Heart left ventricle (tissue), 13 donors: ENCODE data around the gene SLC16A11.

Experiments used
- POLR2A ChIP-seq, 2 donors: fragments of 450-650 bp; IDR thresholded peaks; one replicate each; pipeline ENCODE4 v1.6.1; 2017; ENCODE audit warnings: antibody characterized with exemption in 2 of 2, mild to moderate bottlenecking in 2 of 2, moderate library complexity in 2 of 2
- TF ChIP-seq, protein P1 (sequence below), 12 donors: fragments of 200-600 bp; sonication (generic) in 4 of 12; IDR thresholded peaks; one replicate each; pipeline versions ENCODE4 v1.5.0 to v1.8.0; 2018 to 2022; ENCODE audit warnings: antibody characterized with exemption in 12 of 12, mild to moderate bottlenecking in 5 of 12
- donor health status: ischemic (EF 13 %, LVEDD 7.1; RV severe dilation, severe dysfunction).
- donor health status: DM: no; HTN: yes; CAD: no.
- donor health status: DM: no; HTN: no; CAD: no.
- donor health status: ischemic (EF 25% LVEDD 6.9; RV normal size, moderate dysfunction).
- donor health status: ischemic (EF 25% LVEDD 5.7; RV mildly dilated, moderate dysfunction).
- donor health status: ischemic (EF 35%, LVEDD 5.7; RV mildly dilated, moderate dysfunction).
- donor health status: nonischemic (EF 11% LVEDD 7.7; RV severe dilation, severe dysfunction).
- donor health status: DM: yes; HTN: yes; CAD: no.
- donor health status: PGD.
- donor health status: ischemic (EF 29% LVEDD 5.4; RV normal size, mild dysfunction).
- donor health status: nonischemic (EF 23%, LVEDD 6.1; RV moderate dilation, normal function).

- no peak for TF ChIP-seq POLR2A (IDR thresholded peaks at IDR 0.05)
- TF ChIP-seq, protein P1, sequence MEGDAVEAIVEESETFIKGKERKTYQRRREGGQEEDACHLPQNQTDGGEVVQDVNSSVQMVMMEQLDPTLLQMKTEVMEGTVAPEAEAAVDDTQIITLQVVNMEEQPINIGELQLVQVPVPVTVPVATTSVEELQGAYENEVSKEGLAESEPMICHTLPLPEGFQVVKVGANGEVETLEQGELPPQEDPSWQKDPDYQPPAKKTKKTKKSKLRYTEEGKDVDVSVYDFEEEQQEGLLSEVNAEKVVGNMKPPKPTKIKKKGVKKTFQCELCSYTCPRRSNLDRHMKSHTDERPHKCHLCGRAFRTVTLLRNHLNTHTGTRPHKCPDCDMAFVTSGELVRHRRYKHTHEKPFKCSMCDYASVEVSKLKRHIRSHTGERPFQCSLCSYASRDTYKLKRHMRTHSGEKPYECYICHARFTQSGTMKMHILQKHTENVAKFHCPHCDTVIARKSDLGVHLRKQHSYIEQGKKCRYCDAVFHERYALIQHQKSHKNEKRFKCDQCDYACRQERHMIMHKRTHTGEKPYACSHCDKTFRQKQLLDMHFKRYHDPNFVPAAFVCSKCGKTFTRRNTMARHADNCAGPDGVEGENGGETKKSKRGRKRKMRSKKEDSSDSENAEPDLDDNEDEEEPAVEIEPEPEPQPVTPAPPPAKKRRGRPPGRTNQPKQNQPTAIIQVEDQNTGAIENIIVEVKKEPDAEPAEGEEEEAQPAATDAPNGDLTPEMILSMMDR (IDR thresholded peaks at IDR 0.05): no peak
Measured at GRCh38 chr17:6995500-6996255, 48.2 kb downstream of the SLC16A11 start, which contains the start of gene ALOX12.
